Suppressor macrophage (primary cell): ENCODE data around the gene STK11.
"Not testable (repeated sequence)": the region's sequence is repeated elsewhere in the genome, so short reads cannot be mapped to it uniquely, and the experiment has no call there.

Experiments used
- DNase-seq, 4 experiments: peaks; one replicate each; pipeline ENCODE4 v3.0.0-alpha.2; 2020 to 2022

STK11 gene

DNA sequence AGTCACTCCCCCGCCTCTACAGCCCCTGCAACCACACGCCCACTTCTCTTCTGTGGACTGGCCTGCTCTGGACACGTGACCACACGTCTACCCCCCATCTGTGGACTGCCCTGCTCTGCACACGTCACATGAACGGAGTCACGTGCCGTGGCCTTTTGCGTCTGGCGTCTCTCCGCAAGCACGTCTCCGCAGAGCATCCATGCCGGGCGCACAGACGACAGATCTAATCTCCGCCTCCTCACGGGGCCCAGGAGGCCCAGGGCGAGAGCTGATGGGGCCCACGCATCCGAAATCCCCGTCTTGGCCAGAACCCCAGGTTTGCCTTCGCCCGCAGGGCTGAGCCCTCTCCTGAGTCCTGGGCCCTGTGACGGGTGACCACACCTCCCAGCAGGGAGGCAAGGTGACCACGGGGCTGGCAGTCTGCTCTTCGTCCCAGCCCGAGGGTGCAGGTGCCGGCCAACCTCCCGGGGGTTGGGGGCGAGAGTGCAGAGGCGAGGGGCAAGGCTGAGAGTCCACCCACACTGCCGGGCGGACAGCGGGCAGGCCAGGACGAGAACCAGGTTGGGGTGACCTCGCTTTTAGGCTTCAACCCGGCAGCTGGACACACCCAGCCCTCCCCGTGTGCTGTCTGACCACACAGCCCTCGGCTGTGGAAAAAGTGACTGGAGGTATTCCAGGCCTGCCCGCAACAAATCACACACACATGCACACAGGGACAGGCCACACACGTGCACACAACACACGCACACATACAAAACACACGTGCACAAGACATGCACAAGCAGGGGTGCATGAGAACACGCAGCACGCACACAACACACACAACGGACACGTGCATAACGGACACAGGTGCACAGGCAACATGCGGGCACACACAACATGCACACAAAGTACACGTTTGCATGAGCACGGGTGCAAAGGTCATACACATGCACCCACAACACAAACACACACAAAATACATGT is 35.4 kb upstream of the STK11 start:
- no peak for DNase-seq

DNA sequence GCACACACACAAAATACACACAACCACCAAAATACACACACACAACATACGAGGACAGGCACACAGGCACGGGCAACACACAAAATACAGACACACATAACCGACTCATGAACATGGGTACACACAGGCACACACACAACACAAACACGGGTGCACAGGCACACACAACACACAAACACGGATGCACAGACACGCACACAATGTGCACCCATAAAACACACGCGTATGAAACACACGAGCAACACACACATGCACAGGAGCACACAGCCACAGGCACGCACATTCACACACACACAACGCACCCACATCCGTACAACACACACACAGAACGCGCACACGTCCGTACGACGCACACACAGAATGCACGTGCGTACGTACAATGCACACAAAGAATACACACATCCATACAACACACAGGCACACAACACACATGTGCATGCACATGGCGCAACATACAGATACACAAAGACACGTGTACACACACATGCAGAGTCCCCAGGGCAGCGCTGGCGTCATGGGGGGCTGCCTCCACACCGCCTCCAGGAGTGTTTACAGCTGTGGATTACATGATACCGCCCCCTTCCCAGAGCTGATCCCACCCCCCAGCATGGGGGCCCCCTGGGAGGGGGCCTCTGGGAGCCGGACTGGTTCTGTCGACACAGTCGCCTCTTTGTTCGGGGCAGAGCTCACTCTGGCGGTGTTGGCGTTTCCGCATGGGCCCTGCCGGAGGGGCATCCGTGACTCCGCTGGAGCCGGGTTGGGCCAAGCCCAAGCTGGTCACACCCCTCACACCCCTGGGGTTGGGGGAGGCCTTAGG is 34.4 kb upstream of the STK11 start:
- no peak for DNase-seq

DNA sequence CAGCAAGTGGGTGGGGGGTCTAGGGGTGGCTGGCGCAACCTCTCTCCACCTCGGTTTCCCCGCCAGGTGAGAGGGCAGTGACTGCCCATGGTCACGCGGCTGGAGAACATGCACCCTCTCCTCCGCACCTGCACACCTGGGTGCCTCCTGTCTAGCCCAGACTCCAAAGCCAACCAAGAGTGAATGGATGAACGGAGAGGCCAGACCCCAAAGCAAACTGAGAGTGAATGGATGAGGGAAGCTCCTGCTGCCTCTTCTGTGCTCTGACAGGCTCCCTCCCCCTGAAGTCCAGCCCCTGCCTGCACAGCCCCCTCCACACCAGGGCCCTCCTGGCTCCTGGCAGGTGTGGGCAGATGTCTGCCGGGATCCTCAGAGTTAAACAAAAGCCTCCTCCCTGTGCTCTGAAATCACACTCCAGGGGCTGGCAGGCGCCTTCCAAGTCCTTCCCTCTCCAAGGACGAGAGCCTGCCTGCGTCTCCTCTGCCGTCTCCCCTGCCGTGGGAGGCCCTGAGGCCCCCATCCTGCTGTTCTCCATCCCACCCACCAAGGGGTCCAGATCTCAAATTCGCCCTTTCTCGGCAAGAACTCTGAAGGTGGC is 33.7 kb upstream of the STK11 start:
- no peak for DNase-seq

DNA sequence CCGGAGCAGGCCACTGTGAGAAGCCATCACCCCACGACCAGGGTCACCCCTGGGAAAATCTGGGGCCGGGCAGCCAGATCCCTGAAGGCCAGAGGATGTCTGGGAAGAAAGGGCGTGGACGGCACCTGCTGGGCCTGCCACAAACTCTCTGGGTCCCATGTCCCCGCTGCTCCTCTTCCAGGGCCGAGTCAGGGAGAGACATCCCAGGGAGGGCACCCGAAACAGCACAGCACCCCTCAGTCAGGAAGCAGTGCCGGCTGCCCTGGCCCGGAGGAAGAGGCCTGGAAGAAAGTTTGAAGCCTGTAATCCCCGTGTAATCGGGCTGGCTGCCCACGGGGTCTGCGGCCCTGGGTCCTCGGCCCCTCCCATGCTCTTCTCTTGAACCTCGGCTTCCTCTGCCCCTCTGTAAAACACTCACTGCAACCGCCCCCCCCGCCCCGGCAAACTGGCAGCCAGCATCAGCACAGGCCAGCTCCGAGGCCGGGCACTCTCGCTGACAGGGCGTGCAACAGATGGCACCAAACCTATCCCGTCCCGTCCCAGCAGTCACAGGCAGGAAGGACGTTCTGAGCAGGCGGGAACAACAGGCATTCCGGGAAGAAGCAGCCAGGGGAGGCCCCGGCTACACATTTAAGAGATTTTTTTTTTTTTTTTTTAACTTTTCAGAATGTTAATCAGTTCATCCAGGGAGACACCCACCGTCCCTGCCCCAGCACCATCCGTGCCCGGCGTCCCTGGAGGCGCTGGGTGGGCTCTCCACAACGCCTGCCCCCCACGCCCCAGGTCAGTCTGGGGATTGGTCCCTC is 33.0 kb upstream of the STK11 start:
- DNase-seq: peak in 1 of 4 experiments; percentile 55

DNA sequence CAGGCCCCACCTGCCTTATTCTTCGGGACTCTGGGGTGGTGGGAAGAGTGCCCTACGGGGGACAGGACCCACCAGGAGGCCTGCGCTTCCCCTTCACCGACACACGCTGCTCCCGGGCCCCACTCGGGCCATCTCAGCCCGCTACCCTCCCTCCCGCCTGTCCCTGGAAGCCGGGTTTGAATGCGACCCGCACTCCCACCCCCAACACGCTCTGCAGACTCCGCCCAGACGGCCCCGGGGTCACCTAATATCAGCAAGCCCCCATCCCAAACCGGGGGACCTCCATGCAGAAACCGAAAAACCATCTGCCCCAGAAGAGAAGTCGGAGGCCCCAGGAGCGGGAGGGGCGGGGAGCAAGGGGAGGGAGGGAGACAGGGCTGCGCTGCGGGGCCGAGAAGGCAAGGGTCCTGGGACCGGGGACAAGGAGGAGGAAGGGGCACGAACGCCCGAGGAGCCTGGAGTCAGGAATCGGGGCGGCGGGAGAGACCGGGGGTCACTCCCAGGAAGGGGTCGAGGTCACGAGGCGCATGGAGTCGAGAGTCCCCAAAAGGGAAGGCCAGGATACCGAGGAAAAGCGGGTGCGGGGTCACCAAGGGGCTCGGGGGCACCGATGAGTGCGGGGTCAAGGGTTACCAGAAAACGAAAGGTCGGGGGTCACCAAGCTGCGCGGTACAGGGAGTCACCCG is 32.3 kb upstream of the STK11 start:
- peak in 2 of 4 experiments; percentile 34 to 54 for DNase-seq

DNA sequence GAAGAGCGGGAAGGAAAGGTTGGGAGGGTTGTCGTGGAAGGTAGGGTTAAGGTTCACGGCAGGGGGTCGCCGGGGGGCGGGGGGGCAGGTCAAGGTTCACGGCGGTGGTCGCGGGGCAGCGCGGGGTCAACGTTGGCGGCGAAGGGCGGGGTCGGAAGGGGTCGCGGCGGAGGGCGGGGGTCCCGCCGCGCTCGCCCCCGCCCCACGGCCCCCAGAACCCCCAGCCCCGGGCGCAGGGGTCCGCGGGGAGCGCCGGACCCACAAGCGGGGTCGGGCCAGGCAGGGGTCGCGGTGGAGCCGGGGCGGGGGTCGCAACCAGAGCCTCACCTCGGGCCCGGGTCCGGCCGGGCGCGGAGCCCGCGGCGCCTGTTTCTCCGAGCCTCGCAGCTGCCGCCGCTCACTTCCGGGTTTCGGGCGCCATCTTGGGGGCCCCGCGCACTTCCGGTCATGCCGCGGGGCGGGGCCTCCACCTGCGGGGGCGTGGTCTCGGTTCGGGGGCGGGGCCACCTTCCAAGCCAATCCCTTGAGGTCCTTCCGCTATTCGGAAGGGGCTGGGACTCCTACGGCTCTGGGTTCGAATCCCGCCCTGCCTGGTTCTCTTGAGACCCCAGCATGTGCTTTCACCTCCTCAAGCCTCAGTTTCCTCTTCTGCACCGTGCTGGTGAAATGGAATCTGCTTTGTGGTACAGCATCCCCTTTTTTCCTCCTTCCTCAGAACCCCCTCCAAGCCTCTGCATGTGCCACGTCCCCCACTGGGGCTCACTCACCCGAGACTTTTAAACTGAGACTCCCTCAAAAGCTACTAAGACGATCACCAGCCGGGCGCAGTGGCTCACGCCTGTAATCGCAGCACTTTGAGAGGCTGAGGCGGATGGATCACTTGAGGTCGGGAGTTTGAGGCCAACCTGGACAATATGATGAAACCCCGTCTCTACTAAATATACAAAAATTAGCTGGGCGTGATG is 31.5 kb upstream of the STK11 start, which contains the start of gene SBNO2:
Gene SBNO2 (minus strand): TSS at position 424 of the 965 bp plus-strand sequence. CDS start 19,992 bp downstream, outside the sequence.
- peak; percentile 92 to 97 (median 95) for DNase-seq

DNA sequence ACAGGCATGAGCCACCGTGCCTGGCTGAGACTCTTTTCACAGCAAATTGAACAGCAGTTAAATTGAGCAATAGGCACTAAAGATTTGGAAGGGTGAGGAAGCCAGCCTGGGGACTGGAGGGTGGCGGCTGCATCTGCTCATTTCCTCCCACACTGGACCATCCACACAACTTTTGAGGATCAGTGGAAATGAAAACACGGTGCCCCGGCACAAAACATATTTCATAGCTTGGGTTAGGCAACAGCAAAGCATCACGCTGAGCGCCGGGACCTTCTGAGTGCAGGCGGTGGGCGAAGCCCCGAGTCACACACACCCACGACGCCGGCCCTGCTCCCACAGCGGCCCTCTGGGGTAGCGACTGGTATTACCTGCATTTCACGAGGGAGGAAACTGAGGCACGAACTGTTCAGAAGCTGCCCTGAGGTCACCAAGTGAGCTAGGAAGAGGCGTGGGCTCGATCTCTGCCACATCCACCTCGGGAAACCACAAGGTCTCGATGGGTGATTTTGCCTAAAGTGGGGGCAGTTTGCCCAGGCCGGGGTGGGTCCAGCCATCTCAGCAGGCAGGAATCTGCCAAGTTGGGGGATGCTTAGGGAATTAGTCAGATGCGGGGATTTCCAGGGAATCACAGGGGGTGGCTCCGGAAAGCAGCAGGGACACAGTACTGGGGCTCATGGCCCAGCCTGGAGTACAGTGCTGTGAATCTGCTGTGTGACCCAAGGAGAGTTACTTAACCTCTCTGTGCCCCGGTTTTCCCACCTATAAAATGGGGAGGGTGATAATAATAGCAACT is 28.1 kb upstream of the STK11 start:
- peak; percentile 86 to 93 (median 92) for DNase-seq

DNA sequence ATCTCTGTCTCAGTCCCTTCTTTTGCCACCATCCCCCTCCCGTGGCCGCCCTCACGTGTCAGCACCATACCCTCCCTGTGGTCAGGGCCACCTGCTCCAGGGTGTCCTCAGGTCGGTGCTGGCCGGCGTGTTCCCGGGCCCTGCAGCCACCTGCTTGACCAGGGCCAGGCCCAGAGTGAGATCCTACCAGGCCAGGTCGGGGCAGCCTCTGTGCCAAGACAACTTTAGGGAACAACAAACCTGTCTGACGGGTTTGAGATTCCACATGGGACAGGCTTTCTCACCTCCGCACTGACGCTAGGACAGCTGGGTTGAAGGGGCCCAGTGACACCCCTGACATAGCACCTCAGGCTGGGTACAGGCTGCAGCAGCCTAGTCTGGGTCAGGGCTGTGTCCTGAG is 24.0 kb upstream of the STK11 start:
- no peak for DNase-seq

DNA sequence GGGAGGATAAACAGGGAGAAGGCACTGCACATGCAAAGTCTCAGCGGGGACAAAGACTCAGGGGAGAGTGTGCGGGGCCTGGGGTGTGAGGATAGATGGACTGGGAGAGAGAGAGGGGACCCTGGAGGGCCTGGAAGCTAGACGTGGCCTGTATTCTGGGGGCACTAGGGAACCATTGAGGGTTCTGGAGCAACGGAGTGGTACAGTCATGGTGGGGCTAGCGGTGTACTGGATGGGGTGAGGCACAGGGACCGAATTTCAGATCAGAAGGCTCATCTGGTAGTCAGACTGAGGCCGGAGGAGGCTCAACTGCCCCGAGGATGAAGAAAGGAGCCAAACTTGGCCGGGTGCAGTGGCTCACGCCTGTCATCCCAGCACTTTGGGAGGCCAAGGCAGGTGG is 23.5 kb upstream of the STK11 start:
- no peak for DNase-seq

DNA sequence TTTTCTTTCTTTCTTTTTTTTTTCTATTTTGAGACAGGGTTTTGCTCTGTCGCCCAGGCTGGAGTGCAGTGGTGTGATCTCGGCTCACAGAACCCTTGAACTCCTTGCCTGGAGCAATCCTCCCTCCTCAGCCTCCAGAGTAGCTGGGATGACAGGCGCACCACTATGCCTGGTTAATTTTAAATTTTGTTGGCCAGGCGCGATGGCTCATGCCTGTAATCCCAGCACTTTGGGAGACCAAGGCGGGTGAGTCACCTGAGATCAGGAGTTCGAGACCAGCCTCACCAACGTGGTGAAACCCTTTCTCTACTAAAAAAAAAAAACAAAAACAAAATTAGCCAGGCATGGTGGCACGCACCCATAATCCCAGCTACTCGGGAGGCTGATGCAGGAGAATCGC is 22.9 kb upstream of the STK11 start:
- no peak for DNase-seq

DNA sequence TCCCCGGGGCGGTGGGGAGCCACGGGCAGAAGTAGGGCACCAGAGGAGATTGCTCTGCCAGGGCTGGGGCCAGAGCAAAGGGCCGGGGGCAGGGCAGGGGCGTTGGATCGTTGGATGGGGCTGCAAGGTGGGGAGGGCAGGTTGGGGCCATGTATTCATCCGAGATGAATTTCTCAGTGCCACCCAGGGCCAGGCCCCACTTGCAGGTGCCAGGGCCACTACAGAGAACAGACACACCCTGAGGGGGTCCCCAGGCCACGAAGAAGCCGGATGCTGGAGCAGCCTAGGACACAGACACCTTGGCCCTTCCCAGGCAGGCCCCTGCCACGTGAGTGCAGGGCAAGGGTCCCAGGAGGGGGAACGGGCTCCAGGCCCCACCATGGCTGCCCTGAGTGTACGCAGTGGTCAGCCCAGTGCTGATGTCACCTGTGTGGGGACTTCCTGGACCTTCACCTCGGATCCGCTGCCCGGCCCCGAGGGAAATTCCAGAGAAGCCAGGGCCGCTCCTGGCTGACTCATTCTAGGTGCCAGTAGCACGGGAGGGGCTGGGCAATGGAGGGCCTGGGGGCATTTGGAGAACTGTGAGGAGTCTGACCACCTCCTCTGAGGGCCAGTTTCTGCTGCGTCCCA is 21.9 kb upstream of the STK11 start:
- DNase-seq: no peak

DNA sequence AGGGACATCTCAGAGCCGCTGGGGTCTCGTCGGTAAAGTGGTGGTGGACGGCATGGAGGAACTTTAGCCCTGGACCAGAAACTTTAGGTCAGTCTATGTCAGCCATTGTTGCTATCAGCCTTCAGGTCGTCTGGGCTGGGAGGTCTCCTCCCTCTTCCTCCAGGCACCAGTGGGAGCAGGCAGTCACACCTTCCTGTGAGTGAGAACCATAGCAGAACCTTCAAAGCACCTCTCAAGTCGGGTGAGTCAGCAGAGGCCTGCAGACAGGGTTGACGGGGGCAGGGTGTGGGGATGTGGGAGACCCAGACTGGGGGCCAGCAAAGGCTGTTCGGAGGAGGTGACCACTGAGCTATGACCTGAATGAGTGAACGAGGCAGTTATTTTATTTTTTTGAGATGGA is 16.2 kb upstream of the STK11 start:
- no peak for DNase-seq

DNA sequence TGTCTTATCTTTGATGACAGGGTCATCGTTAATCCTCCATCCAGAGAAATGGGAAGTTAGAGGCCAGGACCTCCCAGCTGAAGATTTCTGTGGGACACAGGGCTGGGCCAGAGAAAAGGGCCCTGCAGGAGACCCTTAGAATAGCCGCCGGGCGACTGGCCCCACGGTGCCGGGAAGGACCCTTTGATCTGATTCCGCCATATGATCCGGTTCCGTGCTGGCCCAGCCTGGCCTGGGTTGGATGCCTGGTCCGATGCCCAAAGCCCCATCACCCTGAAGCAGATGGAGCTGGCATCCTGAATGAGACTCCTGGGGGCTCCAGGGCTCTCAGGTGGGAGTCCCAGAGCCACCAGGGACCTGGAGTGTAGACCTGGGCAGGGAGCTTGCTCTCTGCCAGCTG is 6.0 kb upstream of the STK11 start:
- DNase-seq: no peak

DNA sequence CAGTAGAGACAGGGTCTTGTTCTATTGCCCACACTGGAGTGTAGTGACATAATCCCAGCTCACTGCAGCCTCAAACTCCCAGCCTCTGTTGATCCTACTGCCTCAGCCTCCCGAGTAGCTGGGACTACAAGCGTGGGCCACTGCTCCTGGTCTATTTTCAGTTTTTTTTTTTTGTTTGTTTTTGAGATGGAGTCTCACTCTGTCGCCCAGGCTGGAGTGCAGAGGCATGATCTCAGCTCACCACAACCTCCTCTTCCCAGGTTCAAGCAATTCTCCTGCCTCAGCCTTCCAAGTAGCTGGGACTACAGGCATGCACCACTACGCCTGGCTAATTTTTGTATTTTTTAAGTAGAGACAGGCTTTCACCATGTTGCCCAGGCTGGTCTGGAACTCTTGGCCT is 5.0 kb upstream of the STK11 start:
- not testable (repeated sequence) for DNase-seq

DNA sequence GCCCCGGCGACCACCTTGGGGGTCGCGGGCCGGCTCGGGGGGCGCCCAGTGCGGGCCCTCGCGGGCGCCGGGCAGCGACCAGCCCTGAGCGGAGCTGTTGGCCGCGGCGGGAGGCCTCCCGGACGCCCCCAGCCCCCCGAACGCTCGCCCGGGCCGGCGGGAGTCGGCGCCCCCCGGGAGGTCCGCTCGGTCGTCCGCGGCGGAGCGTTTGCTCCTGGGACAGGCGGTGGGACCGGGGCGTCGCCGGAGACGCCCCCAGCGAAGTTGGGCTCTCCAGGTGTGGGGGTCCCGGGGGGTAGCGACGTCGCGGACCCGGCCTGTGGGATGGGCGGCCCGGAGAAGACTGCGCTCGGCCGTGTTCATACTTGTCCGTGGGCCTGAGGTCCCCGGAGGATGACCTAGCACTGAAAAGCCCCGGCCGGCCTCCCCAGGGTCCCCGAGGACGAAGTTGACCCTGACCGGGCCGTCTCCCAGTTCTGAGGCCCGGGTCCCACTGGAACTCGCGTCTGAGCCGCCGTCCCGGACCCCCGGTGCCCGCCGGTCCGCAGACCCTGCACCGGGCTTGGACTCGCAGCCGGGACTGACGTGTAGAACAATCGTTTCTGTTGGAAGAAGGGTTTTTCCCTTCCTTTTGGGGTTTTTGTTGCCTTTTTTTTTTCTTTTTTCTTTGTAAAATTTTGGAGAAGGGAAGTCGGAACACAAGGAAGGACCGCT is 729 bp downstream of the STK11 start:
- peak in 2 of 4 experiments; percentile 35 to 55 for DNase-seq

DNA sequence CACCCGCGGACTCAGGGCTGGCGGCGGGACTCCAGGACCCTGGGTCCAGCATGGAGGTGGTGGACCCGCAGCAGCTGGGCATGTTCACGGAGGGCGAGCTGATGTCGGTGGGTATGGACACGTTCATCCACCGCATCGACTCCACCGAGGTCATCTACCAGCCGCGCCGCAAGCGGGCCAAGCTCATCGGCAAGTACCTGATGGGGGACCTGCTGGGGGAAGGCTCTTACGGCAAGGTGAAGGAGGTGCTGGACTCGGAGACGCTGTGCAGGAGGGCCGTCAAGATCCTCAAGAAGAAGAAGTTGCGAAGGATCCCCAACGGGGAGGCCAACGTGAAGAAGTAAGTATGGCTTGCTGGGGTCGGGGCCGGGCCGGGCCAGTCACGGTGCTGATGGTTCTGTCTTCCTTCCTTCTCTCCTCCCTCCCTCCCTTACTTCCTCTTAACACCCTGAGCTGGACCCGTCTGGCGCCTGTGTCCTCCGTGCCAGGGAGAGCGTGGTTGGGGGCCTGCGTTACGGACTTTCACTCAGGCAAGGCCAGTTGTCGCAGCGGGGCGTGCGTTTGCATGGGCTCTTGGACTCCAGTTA is 1.4 kb downstream of the STK11 start:
- peak in 3 of 4 experiments; percentile 52 to 72 (median 71) for DNase-seq

DNA sequence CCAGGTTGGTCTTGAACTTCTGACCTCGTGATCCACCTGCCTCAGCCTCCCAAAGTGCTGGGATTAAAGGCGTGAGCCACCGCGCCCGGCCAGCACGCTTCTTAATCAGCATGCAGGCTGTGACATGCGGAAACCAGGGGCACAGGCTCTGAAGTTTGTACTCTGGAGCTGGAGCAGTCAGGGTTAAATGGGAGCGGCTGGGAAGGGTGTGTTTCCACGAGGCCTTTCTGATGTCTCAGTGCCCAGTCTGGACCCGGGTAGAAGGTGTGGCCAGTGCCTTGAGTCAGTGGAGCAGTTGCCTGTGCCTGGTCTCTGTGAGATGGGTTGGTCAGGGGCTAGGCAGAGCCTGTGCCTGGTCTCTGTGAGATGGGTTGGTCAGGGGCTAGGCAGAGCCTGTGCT is 3.3 kb downstream of the STK11 start:
- not testable (repeated sequence) for DNase-seq

DNA sequence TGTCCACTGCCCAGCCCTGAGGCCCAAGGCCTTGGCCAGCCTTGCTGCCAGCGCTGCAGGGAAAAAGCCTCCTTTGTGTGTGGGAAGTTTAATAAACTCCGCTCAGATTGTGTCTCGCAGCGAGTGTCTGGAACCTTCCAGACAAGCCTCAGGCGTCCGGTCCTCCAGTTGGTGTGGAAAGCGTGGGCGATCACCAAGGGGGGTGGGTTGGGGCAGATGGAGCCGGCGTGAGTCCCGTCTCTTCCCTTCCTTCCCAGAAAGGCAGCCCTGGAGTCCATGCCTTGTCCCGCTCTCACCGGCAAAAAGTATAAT is 4.6 kb downstream of the STK11 start:
- DNase-seq: no peak
